RPMI7951 (cell line): ENCODE measurements around the gene MT1M. TPM values are rescaled to one million over a fixed set of nuclear protein-coding genes. Genes with fewer than 3 reads are reported as not detected.
"Not testable (repeated sequence)": the region's sequence is repeated elsewhere in the genome, so short reads cannot be mapped to it uniquely, and the experiment has no call there.

ENCODE experiments used
- DNase-seq: peaks from one replicate; pipeline ENCODE4 v3.0.0-alpha.2; 2012; ENCODE audit warnings: low read depth
- total RNA-seq: library from RNA; depleted of rRNA; stranded (reverse); fragments of >200 nt; shearing (Covaris generic); gene quantifications from 2 replicates; pipeline ENCODE4 v1.2.3, GENCODE V29; 2014; rRNA removed

The MT1M gene
- total RNA-seq, 1 experiment from 2014 or later = 2.3 TPM

- DNase-seq = peak; percentile 29
These were observed 41.5 kb downstream of the MT1M start for GRCh38 chr16:56673921-56674320.

- DNase-seq = not testable (repeated sequence)
These were observed 42.1 kb downstream of the MT1M start for GRCh38 chr16:56674570-56674969.

DNA sequence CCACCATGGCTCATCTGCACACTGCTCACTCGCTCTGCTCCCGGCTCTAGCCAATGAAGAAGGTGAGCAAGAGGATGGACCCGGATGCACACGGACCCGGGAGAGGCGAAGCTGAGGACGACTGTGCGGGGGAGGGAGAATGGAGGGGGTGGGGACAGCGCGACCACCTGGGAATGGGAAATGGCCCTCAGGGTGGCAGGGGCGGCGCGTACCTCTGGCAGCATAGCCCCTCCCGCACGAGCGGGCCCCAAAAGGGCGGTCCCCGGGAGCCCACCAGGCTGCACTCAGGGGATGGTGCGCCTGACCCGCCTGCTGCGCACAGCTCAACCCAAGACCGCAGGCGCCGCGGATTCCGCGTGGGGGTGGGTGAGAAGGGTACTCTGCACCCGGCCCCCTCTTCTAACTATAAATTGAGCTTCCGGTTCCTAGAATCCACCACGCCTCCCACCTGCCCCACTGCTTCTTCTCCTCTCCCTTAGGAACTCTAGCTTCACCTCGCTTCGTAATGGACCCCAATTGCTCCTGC lies 43.3 kb downstream of the MT1M start:
- DNase-seq = no peak

DNA sequence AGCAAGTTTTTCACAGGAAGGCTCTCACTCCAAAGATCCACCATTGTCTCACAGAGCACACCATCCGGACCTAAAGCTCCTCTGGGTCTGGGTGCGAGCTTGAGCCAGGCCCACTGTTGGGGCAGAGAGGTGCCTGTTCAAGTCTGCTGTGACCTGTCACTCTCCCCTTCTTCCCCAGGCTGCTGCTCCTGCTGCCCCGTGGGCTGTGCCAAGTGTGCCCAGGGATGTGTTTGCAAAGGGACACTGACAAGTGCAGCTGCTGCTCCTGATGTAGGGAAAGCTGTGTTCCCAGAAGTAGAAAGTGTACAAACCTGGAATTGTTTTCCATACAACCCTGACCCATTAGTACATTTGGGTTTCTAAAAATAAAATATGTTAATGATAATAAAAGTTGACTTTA lies 45.0 kb downstream of the MT1M start:
- DNase-seq = no peak

GRCh38 chr16:56679078-56679730 lies 46.7 kb downstream of the MT1M start:
- DNase-seq = no peak

DNA sequence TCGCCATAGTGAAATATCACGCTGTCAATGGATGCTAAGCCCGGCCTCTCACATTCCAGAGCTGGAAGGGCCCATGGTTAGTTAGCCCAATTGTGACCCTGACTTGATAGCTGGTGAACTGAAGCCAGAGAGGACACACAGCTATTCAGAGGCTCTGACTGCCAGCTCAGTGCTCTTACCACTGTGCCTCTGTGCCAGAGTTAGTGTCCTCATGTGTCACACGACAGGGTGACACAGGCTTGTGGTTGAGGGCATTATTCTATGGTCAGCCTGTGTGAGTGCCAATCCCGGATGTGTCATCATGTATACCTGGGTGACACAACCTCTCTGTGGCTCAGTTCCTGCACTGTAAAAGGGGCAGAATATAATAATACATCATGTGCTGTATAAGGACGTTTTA lies 47.4 kb downstream of the MT1M start:
- DNase-seq = peak; percentile 35

DNA sequence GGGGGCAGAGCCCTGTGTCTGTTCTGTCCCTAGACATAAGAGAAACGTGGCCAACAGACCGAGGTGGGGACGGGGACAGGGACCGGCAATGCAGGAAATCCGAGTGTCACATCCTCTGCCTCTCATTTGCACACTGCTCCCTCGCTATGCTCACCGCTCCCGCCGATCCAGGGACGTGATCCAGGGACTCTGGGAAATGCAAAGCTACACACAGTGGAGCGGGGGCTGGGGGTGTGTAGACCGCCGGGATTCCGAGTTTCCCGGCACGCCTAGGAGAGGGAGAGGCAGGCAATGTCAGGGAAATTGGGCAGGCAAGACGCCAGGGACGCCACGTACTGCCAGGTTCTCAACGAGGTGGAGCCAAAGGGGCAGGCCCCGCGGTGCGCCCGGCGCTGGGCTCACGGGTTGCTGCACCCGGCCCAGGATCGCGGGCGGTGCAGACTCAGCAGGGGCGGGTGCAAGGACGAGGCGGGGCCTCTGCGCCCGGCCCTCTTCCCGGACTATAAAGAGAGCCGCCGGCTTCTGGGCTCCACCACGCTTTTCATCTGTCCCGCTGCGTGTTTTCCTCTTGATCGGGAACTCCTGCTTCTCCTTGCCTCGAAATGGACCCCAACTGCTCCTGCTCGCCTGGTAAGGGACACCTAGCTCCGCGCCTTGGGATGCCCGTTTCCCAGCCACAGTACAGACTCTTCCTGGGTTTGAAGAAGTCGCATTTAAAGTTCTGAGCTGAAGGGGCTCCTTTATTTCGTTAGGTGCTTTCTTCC lies 49.7 kb downstream of the MT1M start, which contains the start of gene MT1X:
Gene MT1X, plus strand, starts transcription at position 532 of the 764 bp plus-strand sequence. Its CDS starts 71 bp downstream, at position 603.
- peak; percentile 91 for DNase-seq

DNA sequence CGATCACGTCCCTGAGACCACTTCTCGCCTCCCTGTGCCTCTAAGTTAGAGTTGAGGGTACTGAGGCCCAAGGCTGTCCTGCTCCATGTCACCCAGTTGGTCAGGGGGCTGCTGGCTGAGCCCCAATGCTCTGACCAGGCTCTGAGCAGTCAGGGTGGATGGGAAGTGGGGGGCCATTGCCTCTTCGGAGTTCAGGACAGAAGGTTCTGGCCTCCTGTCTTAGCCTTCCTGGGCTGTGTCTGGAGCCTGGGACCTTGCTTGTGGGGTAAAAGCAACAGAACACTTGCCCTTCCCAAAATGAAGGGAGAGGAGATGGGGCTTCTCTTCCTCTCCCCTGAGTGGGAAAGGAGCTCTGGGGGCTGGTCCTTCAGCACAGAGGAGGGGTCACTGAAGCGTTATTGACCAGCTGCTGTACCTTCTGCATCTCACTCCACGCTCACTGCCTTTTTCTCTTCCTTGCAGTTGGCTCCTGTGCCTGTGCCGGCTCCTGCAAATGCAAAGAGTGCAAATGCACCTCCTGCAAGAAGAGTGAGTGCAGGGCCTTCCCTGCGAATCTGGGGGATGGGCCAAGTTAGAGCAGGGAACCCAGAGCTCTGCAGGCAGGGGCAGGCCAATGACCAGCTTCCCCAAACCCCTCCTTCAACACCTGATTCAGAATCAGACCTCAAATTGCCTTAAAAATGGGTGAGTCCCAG lies 50.4 kb downstream of the MT1M start:
- no peak for DNase-seq

Other genes starting within 250 kb of the MT1M start
- 100.0 and 105 TPM in 2 replicates for gene AMFR, start 207.1 kb upstream of the MT1M start, total RNA-seq
- 89.7 and 101 TPM in 2 replicates for gene NUDT21, start 181.3 kb upstream of the MT1M start, total RNA-seq
- gene OGFOD1, start 181.1 kb upstream of the MT1M start, total RNA-seq = 63.1 and 64.8 TPM in 2 replicates
- 41.6 and 44.3 TPM in 2 replicates for gene BBS2, start 112.6 kb upstream of the MT1M start, total RNA-seq
- gene MT4, start 67.6 kb upstream of the MT1M start, total RNA-seq = not detected in 2 replicates
- gene MT3, start 43.1 kb upstream of the MT1M start, total RNA-seq = not detected in 2 replicates
- gene MT2A, start 24.1 kb upstream of the MT1M start, total RNA-seq = 715 and 768 TPM in 2 replicates
- 604 and 676 TPM in 2 replicates for gene MT1E, start 6.9 kb upstream of the MT1M start, total RNA-seq
- gene MT1A, start 6.0 kb downstream of the MT1M start, total RNA-seq = 1.1 and 3.4 TPM in 2 replicates
- gene MT1B, start 19.2 kb downstream of the MT1M start, total RNA-seq = not detected in 2 replicates
- gene MT1F, start 25.3 kb downstream of the MT1M start, total RNA-seq = 6.5 and 9.0 TPM in 2 replicates
- gene MT1G, start 35.4 kb downstream of the MT1M start, total RNA-seq = 6.8 and 13.5 TPM in 2 replicates
- not detected in 2 replicates for gene MT1H, start 37.2 kb downstream of the MT1M start, total RNA-seq
- 150 and 163 TPM in 2 replicates for gene MT1X, start 49.8 kb downstream of the MT1M start, total RNA-seq
- gene NUP93, start 97.5 kb downstream of the MT1M start, total RNA-seq = 104 and 113 TPM in 2 replicates
- gene SLC12A3, start 232.5 kb downstream of the MT1M start, total RNA-seq = not detected in 2 replicates